HepG2 (cell line): ENCODE data around the gene MARS1. TPM values are rescaled to one million over a fixed set of nuclear protein-coding genes. Genes with fewer than 3 reads are reported as not detected.

Source experiments
- ETV6 ChIP-seq: sonication (generic); formaldehyde crosslinking; conservative IDR thresholded peaks from 2 replicates; pipeline ENCODE4 v1.4.0; 2020; ENCODE audit warnings: missing genetic modification reagents
- FOXJ3 ChIP-seq: sonication (generic); formaldehyde crosslinking; IDR thresholded peaks from 2 replicates; pipeline ENCODE4 v1.4.0; 2020; ENCODE audit warnings: missing genetic modification reagents, mild to moderate bottlenecking, borderline replicate concordance
- NPAS2 ChIP-seq: sonication (generic); formaldehyde crosslinking; IDR thresholded peaks from 2 replicates; pipeline ENCODE4 v1.8.0; 2022; ENCODE audit warnings: mild to moderate bottlenecking, missing genetic modification reagents, borderline replicate concordance
- NR2F6 ChIP-seq, 2 experiments: IDR thresholded peaks; 2 replicates each; pipeline ENCODE4 v1.6.1; 2016; ENCODE audit warnings: antibody characterized with exemption in 1 of 2, mild to moderate bottlenecking in 1 of 2
- PRDM4 ChIP-seq: sonication (generic); formaldehyde crosslinking; IDR thresholded peaks from 2 replicates; pipeline ENCODE4 v1.9.0; 2021; ENCODE audit warnings: missing genetic modification reagents, borderline replicate concordance
- SP2 ChIP-seq: sonication (generic); formaldehyde crosslinking; IDR thresholded peaks from 2 replicates; pipeline ENCODE4 v1.5.1; 2020; ENCODE audit warnings: mild to moderate bottlenecking, missing genetic modification reagents
- SYNCRIP ChIP-seq: fragments of 200-400 bp; formaldehyde crosslinking; IDR thresholded peaks from 2 replicates; pipeline ENCODE4 v1.6.1; 2018; ENCODE audit warnings: mild to moderate bottlenecking, low read depth, low read length; ENCODE audit not compliant: insufficient read depth
- ZNF326 ChIP-seq: sonication (generic); formaldehyde crosslinking; IDR thresholded peaks from 2 replicates; pipeline ENCODE4 v1.4.0; 2020; ENCODE audit warnings: missing genetic modification reagents, borderline replicate concordance
- polyA plus RNA-seq, 8 experiments: library from polyadenylated mRNA; depleted of rRNA in 3 of 8; stranded (reverse) in 7 of 8; unstranded in 1 of 8; fragments of >200 nt; fragmentation: Illumina TruSeq in 4 of 8; extraction: Trizol in 4 of 8; gene quantifications; 2 replicates each; pipeline versions ENCODE4 v1.2.1 to v1.2.3, GENCODE V29; 2011 to 2016; ENCODE audit warnings: low read depth in 4 of 8, missing spikeins in 1 of 8, mixed read lengths in 1 of 8; ENCODE audit not compliant: insufficient read depth in 1 of 8
- total RNA-seq, 5 experiments: library from RNA; depleted of rRNA; stranded (reverse); fragments of >200 nt; fragmentation: Illumina TruSeq; extraction: Trizol; gene quantifications; 2 replicates each; pipeline ENCODE4 v1.2.3, GENCODE V29; 2016; ENCODE audit warnings: low read depth in 1 of 5
- TF ChIP-seq, protein P1 (sequence below): sonication (generic); formaldehyde crosslinking; IDR thresholded peaks from 2 replicates; pipeline ENCODE4 v1.5.0; 2020; ENCODE audit warnings: missing genetic modification reagents
- TF ChIP-seq, protein P2 (sequence below): sonication (generic); formaldehyde crosslinking; IDR thresholded peaks from 2 replicates; pipeline ENCODE4 v1.5.1; 2020; ENCODE audit warnings: mild to moderate bottlenecking, missing genetic modification reagents, moderate library complexity

Gene MARS1
- total and polyA plus RNA-seq, 2 of the 13 experiments (the other 11 are each of a cell fraction or from before 2014, with no cell fraction given), result 115 to 181 TPM

DNA sequence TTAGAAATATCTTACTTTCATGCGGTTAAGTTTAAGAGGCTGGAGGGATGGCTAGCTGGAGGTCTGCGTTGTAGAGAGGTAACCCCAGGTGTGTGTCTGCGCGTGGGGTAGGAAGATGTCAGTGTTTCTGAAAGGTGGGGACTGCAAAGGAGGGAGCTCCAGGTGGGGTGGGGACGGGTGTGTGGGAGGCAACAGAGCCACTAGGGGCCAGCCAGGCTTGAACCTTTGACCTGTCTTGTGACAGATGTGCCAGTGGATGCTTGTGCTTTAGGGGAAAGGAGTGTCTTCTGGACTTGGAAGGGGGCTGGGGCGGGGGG lies 27.4 kb upstream of the MARS1 start (continued):
- no peak for TF ChIP-seq FOXJ3 (CRISPR knock-in tag)
- no peak for TF ChIP-seq NR2F6 (IDR thresholded peaks at IDR 0.05)
- no peak for TF ChIP-seq NR2F6 (CRISPR knock-in tag; IDR thresholded peaks at IDR 0.05)
- TF ChIP-seq, protein P1, sequence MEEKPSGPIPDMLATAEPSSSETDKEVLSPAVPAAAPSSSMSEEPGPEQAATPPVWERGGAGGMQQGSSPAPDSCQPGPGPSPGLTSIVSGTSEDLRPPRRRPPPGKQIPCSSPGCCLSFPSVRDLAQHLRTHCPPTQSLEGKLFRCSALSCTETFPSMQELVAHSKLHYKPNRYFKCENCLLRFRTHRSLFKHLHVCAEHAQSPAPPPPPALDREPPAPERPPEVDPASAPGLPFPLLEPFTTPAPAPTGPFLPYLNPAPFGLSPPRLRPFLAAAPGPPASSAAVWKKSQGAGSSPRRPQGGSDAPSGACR (CRISPR knock-in tag), result no peak
- no peak for TF ChIP-seq ZNF326 (CRISPR knock-in tag)
- TF ChIP-seq, protein P2, sequence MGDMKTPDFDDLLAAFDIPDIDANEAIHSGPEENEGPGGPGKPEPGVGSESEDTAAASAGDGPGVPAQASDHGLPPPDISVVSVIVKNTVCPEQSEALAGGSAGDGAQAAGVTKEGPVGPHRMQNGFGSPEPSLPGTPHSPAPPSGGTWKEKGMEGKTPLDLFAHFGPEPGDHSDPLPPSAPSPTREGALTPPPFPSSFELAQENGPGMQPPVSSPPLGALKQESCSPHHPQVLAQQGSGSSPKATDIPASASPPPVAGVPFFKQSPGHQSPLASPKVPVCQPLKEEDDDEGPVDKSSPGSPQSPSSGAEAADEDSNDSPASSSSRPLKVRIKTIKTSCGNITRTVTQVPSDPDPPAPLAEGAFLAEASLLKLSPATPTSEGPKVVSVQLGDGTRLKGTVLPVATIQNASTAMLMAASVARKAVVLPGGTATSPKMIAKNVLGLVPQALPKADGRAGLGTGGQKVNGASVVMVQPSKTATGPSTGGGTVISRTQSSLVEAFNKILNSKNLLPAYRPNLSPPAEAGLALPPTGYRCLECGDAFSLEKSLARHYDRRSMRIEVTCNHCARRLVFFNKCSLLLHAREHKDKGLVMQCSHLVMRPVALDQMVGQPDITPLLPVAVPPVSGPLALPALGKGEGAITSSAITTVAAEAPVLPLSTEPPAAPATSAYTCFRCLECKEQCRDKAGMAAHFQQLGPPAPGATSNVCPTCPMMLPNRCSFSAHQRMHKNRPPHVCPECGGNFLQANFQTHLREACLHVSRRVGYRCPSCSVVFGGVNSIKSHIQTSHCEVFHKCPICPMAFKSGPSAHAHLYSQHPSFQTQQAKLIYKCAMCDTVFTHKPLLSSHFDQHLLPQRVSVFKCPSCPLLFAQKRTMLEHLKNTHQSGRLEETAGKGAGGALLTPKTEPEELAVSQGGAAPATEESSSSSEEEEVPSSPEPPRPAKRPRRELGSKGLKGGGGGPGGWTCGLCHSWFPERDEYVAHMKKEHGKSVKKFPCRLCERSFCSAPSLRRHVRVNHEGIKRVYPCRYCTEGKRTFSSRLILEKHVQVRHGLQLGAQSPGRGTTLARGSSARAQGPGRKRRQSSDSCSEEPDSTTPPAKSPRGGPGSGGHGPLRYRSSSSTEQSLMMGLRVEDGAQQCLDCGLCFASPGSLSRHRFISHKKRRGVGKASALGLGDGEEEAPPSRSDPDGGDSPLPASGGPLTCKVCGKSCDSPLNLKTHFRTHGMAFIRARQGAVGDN (CRISPR knock-in tag), result no peak
- no peak for TF ChIP-seq PRDM4 (CRISPR knock-in tag)
- no peak for TF ChIP-seq SP2 (CRISPR knock-in tag)
- TF ChIP-seq NPAS2 (CRISPR knock-in tag), result no peak
- TF ChIP-seq ETV6, result no peak
- TF ChIP-seq SYNCRIP, result no peak
